Prostate gland (tissue), 2 donors: ENCODE measurements around the gene EYA4.

Source experiments
- CTCF ChIP-seq, 4 experiments: fragments of 200-600 bp in 2 of 4; fragments of 450-650 bp in 2 of 4; sonication (generic) in 2 of 4; IDR thresholded peaks; 1 replicate in 3 of 4; 2 replicates in 1 of 4; pipeline ENCODE4 v1.5.1; 2016 to 2019; ENCODE audit warnings: antibody characterized with exemption in 4 of 4, mild to moderate bottlenecking in 2 of 4, moderate library complexity in 2 of 4
- POLR2A ChIP-seq: fragments of 450-650 bp; IDR thresholded peaks from one replicate; pipeline ENCODE4 v1.6.1; 2016; ENCODE audit warnings: antibody characterized with exemption, mild to moderate bottlenecking

GRCh38 chr6:133369773-133370272 lies 128.7 kb downstream of the EYA4 start:
- TF ChIP-seq CTCF (IDR thresholded peaks at IDR 0.05) (no peak), POLR2A (no peak)
